Ascending aorta (tissue), 2 donors: ENCODE data around the gene NAB1. TPM values are rescaled to one million over a fixed set of nuclear protein-coding genes. Genes with fewer than 3 reads are reported as not detected.

Source experiments
- DNase-seq, 2 donors: peaks; one replicate each; pipeline ENCODE4 v3.0.0-alpha.2; 2019; ENCODE audit warnings: low spot score in 2 of 2
- H3K27ac ChIP-seq, 2 donors: fragments of 200-600 bp; sonication (generic); one replicate each; pipeline ENCODE4 v1.5.1; 2016 to 2017; ENCODE audit warnings: mild to moderate bottlenecking in 1 of 2
- H3K27me3 ChIP-seq: fragments of 200-600 bp; sonication (generic); one replicate; pipeline ENCODE4 v1.5.1; 2017
- H3K36me3 ChIP-seq, 2 donors: fragments of 200-600 bp; sonication (generic); one replicate each; pipeline ENCODE4 v1.5.1; 2016
- H3K4me1 ChIP-seq, 2 donors: fragments of 200-600 bp; sonication (generic); one replicate each; pipeline ENCODE4 v1.5.1; 2016 to 2017; ENCODE audit warnings: mild to moderate bottlenecking in 1 of 2
- H3K4me3 ChIP-seq, 2 donors: fragments of 200-600 bp; sonication (generic); one replicate each; pipeline ENCODE4 v1.5.1; 2016 to 2017; ENCODE audit warnings: mild to moderate bottlenecking in 1 of 2
- H3K9me3 ChIP-seq, 2 donors: fragments of 200-600 bp; sonication (generic); one replicate each; pipeline ENCODE4 v1.5.1; 2016
- intact Hi-C: fragments of 100-400 bp; cut with DNase I; formaldehyde crosslinking; loops from one replicate; pipeline ENCODE4 v1.15.1; 2023
- total RNA-seq: library from RNA; depleted of rRNA; stranded (reverse); fragments of >200 nt; gene quantifications from one replicate; pipeline ENCODE4 v1.1.0, GENCODE V29; 2016
- TF ChIP-seq, protein P1 (sequence below), 3 experiments: fragments of 200-600 bp in 2 of 3; fragments of 450-650 bp in 1 of 3; sonication (generic) in 2 of 3; IDR thresholded peaks; one replicate each; pipeline ENCODE4 v1.5.1; 2016 to 2019; ENCODE audit warnings: antibody characterized with exemption in 3 of 3, mild to moderate bottlenecking in 1 of 3, moderate library complexity in 1 of 3

NAB1 gene
- total RNA-seq, 1 donor from 2014 or later, result 63.2 TPM

DNA sequence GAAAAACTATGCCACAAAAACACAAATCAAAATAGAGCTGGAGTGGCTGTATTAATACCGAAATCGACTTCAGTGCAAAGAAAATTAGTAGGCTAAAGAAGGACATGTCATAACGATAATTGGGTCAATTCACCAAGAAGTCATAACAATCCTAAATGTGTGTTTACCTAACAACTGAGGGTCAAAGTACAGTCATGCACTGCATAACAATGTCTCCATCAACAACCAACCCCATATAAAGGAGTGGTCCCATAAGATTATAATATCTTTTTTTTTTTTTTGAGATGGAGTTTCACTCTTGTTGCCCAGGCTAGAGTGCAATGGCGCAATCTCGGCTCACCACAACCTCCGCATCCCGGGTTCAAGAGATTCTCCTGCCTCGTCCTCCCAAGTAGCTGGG lies 87.5 kb downstream of the NAB1 start:
- no peak for DNase-seq
- TF ChIP-seq, protein P1, sequence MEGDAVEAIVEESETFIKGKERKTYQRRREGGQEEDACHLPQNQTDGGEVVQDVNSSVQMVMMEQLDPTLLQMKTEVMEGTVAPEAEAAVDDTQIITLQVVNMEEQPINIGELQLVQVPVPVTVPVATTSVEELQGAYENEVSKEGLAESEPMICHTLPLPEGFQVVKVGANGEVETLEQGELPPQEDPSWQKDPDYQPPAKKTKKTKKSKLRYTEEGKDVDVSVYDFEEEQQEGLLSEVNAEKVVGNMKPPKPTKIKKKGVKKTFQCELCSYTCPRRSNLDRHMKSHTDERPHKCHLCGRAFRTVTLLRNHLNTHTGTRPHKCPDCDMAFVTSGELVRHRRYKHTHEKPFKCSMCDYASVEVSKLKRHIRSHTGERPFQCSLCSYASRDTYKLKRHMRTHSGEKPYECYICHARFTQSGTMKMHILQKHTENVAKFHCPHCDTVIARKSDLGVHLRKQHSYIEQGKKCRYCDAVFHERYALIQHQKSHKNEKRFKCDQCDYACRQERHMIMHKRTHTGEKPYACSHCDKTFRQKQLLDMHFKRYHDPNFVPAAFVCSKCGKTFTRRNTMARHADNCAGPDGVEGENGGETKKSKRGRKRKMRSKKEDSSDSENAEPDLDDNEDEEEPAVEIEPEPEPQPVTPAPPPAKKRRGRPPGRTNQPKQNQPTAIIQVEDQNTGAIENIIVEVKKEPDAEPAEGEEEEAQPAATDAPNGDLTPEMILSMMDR (IDR thresholded peaks at IDR 0.05), result no peak
- intact Hi-C loops, result no loop called here
- H3K27ac ChIP-seq, result no peak overlapping the region
- H3K4me3 ChIP-seq, result no peak overlapping the region
- no peaks in the 10 kb centered on the region for H3K9me3 ChIP-seq
- no peaks in the 10 kb centered on the region for H3K27me3 ChIP-seq
- no peaks in the 10 kb centered on the region for H3K36me3 ChIP-seq
- H3K4me1 ChIP-seq, result no peaks in the 10 kb centered on the region

DNA sequence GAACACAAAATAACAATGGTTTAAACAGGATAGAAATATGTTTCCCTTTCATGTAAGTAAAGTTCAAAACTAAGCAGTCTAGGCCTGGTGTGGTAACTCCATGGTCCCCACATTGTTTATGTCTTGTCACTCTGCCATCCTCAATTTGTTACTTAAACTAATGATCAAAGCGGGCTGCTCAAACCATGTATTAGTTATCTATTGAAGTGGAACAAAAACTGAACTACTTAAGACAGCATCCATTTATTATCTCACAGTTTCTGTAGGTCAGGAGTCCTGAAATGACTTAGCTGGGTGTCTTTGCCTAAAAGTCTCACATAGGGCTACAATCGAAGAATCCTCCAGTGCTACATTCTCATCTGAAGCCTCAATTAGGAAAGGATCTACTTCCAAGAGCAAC lies 91.6 kb downstream of the NAB1 start:
- Histone ChIP-seq H3K4me3 (no peak overlapping the region), H3K36me3 (no peaks in the 10 kb centered on the region), H3K4me1 (no peaks in the 10 kb centered on the region), H3K9me3 (no peaks in the 10 kb centered on the region), H3K27me3 (no peaks in the 10 kb centered on the region), H3K27ac (no peak overlapping the region)
- intact Hi-C loops, result no loop called here
- TF ChIP-seq, protein P1 (IDR thresholded peaks at IDR 0.05), result no peak
- DNase-seq, result no peak

Other genes starting within 250 kb of the NAB1 start
- 53.2 TPM for gene MFSD6, start 240.7 kb upstream of the NAB1 start, total RNA-seq
- 0.43 TPM for gene NEMP2, start 114.4 kb upstream of the NAB1 start, total RNA-seq
- 132 TPM for gene GLS, start 231.7 kb downstream of the NAB1 start, total RNA-seq